Umbilical cord (tissue), 2 donors: ENCODE measurements around the gene CNTNAP2. TPM values are rescaled to one million over a fixed set of nuclear protein-coding genes. Genes with fewer than 3 reads are reported as not detected.
"Not testable (repeated sequence)": the region's sequence is repeated elsewhere in the genome, so short reads cannot be mapped to it uniquely, and the experiment has no call there.

Experiments
- DNase-seq: peaks from one replicate; pipeline ENCODE4 v3.0.0-alpha.2; 2015; ENCODE audit warnings: low spot score
- total RNA-seq: library from RNA; depleted of rRNA; stranded (reverse); fragments of >200 nt; gene quantifications from one replicate; pipeline ENCODE4 v1.2.3, GENCODE V29; 2014; ENCODE audit warnings: low replicate concordance; ENCODE audit not compliant: insufficient read depth

Gene CNTNAP2
- total RNA-seq, 1 donor from 2014 or later, result 81.1 TPM

- DNase-seq, result not testable (repeated sequence)
These were observed 2309.8 kb downstream of the CNTNAP2 start for GRCh38 chr7:148426393-148426792.

DNA sequence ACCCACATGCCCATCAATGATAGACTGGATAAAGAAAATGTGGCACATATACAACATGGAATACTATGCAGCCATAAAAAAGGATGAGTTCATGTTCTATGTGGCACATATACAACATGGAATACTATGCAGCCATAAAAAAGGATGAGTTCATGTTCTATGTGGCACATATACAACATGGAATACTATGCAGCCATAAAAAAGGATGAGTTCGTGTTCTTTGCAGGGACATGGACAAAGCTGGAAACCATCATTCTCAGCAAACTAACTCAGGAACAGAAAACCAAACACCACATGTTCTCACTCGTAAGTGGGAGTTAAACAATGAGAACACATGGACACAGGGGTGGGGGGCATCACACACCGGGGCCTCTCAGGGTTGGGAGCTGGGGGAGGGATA, 2314.1 kb downstream of the CNTNAP2 start:
- DNase-seq, result not testable (repeated sequence)

DNA sequence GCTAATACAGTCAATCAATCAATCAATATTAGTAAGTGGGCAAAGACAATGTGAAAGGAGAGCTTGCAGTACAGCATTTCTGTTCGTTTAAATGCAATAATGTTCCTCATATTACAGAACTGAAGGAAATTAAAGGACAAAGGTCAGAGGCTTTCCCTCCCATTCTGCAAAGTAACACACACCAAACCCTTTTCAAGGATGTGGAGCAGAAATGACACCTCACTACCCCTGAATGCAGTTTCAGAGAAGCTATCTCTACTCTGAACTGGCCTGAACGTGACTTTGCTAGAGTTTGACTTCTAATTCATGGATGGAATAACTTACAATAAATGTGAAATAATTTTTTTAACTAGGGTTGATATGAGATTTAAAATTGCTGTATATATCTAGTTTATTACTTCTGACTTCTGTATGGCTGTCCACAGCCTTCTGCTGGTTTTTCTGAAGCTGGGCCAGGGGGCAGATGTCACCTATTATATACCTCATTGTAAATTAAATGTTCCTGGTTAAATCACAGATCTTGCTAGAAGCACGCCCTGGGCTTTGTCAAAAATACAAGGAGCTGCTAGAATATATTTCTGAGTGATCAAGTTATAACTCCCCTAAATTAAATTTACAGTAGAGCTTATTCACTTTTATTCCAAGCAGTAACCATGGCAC, 2317.1 kb downstream of the CNTNAP2 start:
- peak; percentile 6 for DNase-seq

DNA sequence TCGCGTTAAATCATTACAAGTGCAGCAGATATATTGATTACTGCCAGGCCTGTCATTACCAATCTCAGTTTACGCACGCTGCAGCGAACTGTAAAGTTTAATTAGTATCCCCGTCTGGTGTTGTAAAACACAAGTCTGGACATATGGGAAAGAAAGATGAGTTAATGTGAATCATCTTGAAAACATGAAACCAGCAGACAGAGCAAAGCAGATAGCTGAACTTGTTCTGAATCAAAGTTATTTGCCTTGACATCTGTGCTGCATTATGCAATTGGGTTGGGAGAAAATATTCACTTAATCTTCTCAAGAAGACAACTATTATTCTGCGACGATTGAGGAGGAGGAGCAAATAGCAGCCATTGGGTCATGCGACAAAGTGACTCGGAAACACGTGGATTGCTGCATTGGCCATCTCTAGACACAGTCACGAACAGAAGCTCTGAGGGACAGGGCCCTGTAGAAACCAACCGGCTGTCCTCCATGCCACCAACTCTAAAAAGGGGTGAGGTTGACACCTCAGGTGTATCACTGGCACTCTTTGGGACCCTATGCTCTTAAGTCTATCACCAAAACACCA, 2317.7 kb downstream of the CNTNAP2 start:
- DNase-seq, result peak; percentile 85

DNA sequence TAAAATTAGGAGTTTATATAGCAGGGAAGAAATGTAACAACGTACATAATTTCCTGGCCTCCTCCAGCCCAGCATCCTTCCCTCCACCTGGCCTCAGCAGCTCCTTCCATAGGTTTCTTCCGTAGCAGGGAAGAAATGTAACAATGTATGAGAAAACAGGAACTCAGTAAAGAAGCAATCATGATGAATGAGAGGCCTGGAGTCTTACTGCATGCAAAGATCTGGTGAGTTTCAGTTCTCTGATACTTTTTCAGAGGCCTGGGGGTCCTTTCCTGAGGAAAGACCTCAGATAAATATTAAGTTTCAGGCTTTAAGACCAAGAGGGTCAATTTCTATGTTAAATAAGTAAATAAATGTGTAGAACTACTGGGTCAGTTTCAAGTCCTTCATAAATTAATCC, 2318.3 kb downstream of the CNTNAP2 start:
- no peak for DNase-seq

GRCh38 chr7:148435715-148436114, 2319.1 kb downstream of the CNTNAP2 start:
- DNase-seq, result no peak

DNA sequence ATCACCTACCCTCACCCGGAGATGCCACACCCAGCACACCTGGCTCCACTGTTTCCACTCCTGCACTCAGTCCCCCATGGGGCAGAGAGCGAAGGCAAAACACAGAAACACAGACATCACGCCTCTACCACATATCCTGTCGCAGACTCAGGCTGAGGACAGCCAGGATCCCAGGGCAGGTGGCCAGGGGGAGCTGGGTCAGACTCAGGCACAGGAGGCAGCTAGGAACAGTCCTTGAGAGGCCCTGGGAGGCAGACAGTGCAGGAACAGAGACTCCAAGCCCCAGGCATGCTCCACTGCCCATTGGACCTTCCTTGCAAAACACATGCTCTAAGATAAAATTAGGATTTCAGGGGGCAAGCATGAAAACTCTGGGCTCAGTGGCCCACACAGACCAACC, 2319.5 kb downstream of the CNTNAP2 start:
- DNase-seq, result no peak

GRCh38 chr7:148436571-148436970, 2320.0 kb downstream of the CNTNAP2 start:
- no peak for DNase-seq

- DNase-seq, result no peak
These were observed 2320.4 kb downstream of the CNTNAP2 start for GRCh38 chr7:148437043-148437442.

- no peak for DNase-seq
These were observed 2325.6 kb downstream of the CNTNAP2 start for GRCh38 chr7:148442141-148442655.

- DNase-seq, result no peak
These were observed 2326.3 kb downstream of the CNTNAP2 start for GRCh38 chr7:148442933-148443332.

GRCh38 chr7:148445260-148446044, 2328.9 kb downstream of the CNTNAP2 start:
- DNase-seq, result no peak

GRCh38 chr7:148447221-148447849, 2330.7 kb downstream of the CNTNAP2 start:
- no peak for DNase-seq

GRCh38 chr7:148451526-148451925, 2334.9 kb downstream of the CNTNAP2 start:
- not testable (repeated sequence) for DNase-seq

DNA sequence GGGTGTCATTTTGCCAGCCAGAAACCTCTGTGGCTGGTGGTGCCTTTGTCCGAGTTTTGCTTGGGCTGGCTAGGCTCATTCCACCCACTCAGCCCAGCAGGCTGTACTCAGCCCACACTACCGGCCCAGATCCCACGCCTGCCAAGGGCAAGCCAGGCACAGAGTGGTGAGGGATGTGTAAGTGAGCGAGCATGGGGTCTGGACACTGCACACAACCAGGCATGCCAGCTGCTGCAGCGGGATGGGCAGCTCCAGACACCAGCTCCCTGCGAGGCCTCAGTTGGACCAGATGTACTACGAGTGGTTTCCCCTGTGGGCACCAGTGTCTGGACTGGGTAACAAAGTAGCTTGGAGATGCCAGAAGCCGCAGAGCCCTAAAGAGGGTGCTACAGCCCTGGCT, 2339.8 kb downstream of the CNTNAP2 start:
- DNase-seq, result no peak

- DNase-seq, result no peak
These were observed 2340.8 kb downstream of the CNTNAP2 start for GRCh38 chr7:148457310-148457921.

- DNase-seq, result no peak
These were observed 2341.7 kb downstream of the CNTNAP2 start for GRCh38 chr7:148458263-148458662.

- no peak for DNase-seq
These were observed 2345.0 kb downstream of the CNTNAP2 start for GRCh38 chr7:148461392-148462179.

GRCh38 chr7:148462774-148463173, 2346.2 kb downstream of the CNTNAP2 start:
- not testable (repeated sequence) for DNase-seq

GRCh38 chr7:148463210-148463609, 2346.6 kb downstream of the CNTNAP2 start:
- no peak for DNase-seq

DNA sequence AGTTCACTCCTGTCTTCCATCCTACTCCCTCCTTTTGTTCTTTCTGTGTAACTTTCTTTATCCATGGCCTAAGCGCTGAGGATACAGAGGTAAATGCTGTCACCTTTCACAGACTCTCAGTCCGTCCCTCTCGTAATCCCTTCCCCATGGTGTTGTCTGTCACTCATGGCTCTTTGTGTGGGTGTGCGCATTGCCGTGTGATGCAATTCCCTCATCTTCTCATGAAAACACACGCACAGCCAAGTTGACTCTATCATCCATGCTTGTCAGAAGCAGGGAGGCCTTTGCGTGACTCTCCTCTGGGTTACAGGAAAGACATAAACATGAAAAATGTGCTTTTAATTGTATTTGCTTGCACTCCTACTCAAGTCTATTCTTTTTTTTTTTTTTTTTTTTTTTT, 2348.3 kb downstream of the CNTNAP2 start:
- no peak for DNase-seq
